Mesenteric fat pad (tissue), 1 donor: ENCODE data around the gene CATSPERZ. TPM values are rescaled to one million over a fixed set of nuclear protein-coding genes. Genes with fewer than 3 reads are reported as not detected.

Experiments used
- microRNA-seq: library from miRNA; unstranded; fragments of <30 nt; microRNA quantifications from one replicate; pipeline ENCODE4 v1.2.0, GENCODE V29; 2020; ENCODE audit warnings: borderline number of aligned reads
- total RNA-seq: library from RNA; stranded (reverse); fragmentation: NEBNext Ultra II Directional; extraction: Animal tissue kit (Norgen Biotek cat#: 25700); gene quantifications from one replicate; pipeline ENCODE4 v1.2.1, GENCODE V29; 2021
- donor health status: DM: yes; HTN: yes; CAD: no.

Gene CATSPERZ
- total RNA-seq, 1 donor from 2014 or later = not detected

Small RNAs within 50 kb of the gene (microRNA-seq; reads per million reads assigned to microRNA genes)
- not detected for gene MIR7155

Other genes starting within 250 kb of the CATSPERZ start
- gene MACROD1, start 134.2 kb upstream of the CATSPERZ start, total RNA-seq = 19.5 TPM
- gene STIP1, start 114.2 kb upstream of the CATSPERZ start, total RNA-seq = 113 TPM
- gene FERMT3, start 93.6 kb upstream of the CATSPERZ start, total RNA-seq = 58.9 TPM
- 32.7 TPM for gene TRPT1, start 74.2 kb upstream of the CATSPERZ start, total RNA-seq
- 45.8 TPM for gene NUDT22, start 74.1 kb upstream of the CATSPERZ start, total RNA-seq
- gene DNAJC4, start 69.8 kb upstream of the CATSPERZ start, total RNA-seq = 20.4 TPM
- 426 TPM for gene VEGFB, start 65.8 kb upstream of the CATSPERZ start, total RNA-seq
- 53.8 TPM for gene FKBP2, start 59.3 kb upstream of the CATSPERZ start, total RNA-seq
- 186 TPM for gene PPP1R14B, start 53.4 kb upstream of the CATSPERZ start, total RNA-seq
- 25.8 TPM for gene PLCB3, start 48.8 kb upstream of the CATSPERZ start, total RNA-seq
- 51.7 TPM for gene BAD, start 15.7 kb upstream of the CATSPERZ start, total RNA-seq
- gene GPR137, start 14.5 kb upstream of the CATSPERZ start, total RNA-seq = 19.9 TPM
- gene KCNK4, start 9.1 kb upstream of the CATSPERZ start, total RNA-seq = not detected
- gene ESRRA, start 5.2 kb downstream of the CATSPERZ start, total RNA-seq = 56.9 TPM
- 151 TPM for gene TRMT112, start 17.2 kb downstream of the CATSPERZ start, total RNA-seq
- gene PRDX5, start 17.8 kb downstream of the CATSPERZ start, total RNA-seq = 111 TPM
- 11.5 TPM for gene CCDC88B, start 39.8 kb downstream of the CATSPERZ start, total RNA-seq
- 26.1 TPM for gene RPS6KA4, start 58.8 kb downstream of the CATSPERZ start, total RNA-seq